Endothelial cell of umbilical vein (primary cell): ENCODE data around the gene OCA2.
A peak's percentile ranks its signal among the peaks of the same experiment; 100 is the strongest.

Experiments
- EZH2 ChIP-seq: IDR thresholded peaks from 2 replicates; pipeline ENCODE4 v1.6.1; 2012; ENCODE audit warnings: borderline replicate concordance, low read depth, mild to moderate bottlenecking, moderate library complexity, low read length, inconsistent platforms; ENCODE audit not compliant: severe bottlenecking
- POLR2A ChIP-seq: IDR thresholded peaks from 2 replicates; pipeline ENCODE4 v1.6.1; 2012; ENCODE audit warnings: low read depth, mild to moderate bottlenecking, control low read depth, low read length
- TF ChIP-seq, protein P1 (sequence below), 2 donors: IDR thresholded peaks; 1 replicate in 1 of 2; 2 replicates in 1 of 2; pipeline ENCODE4 v1.5.1; 2011; ENCODE audit warnings: low read length in 2 of 2, mild to moderate bottlenecking in 2 of 2, moderate library complexity in 2 of 2, control low read depth in 1 of 2, inconsistent platforms in 1 of 2, low read depth in 1 of 2; ENCODE audit not compliant: insufficient read depth in 1 of 2; ENCODE audit errors: extremely low read depth in 1 of 2

- TF ChIP-seq, protein P1, sequence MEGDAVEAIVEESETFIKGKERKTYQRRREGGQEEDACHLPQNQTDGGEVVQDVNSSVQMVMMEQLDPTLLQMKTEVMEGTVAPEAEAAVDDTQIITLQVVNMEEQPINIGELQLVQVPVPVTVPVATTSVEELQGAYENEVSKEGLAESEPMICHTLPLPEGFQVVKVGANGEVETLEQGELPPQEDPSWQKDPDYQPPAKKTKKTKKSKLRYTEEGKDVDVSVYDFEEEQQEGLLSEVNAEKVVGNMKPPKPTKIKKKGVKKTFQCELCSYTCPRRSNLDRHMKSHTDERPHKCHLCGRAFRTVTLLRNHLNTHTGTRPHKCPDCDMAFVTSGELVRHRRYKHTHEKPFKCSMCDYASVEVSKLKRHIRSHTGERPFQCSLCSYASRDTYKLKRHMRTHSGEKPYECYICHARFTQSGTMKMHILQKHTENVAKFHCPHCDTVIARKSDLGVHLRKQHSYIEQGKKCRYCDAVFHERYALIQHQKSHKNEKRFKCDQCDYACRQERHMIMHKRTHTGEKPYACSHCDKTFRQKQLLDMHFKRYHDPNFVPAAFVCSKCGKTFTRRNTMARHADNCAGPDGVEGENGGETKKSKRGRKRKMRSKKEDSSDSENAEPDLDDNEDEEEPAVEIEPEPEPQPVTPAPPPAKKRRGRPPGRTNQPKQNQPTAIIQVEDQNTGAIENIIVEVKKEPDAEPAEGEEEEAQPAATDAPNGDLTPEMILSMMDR (IDR thresholded peaks at IDR 0.05; ENCODE audit: extremely low read depth in 1 of 2, insufficient read depth in 1 of 2, low read depth in 1 of 2, low read length in 2 of 2), result peak; percentile 64 to 79
- TF ChIP-seq EZH2 (no peak), POLR2A (no peak)
Measured at GRCh38 chr15:28086175-28086703, 12.9 kb downstream of the OCA2 start.
